Measurements from ENCODE around the gene ANO3. TPM values are rescaled to one million over a fixed set of nuclear protein-coding genes. Genes with fewer than 3 reads are reported as not detected.

The ANO3 gene
- total and polyA plus RNA-seq, 2 of the 4 experiments (the other 2 are of a cell fraction) = 0.02 to 0.18 TPM

- Histone ChIP-seq H3K9me3 (ENCODE audit: control insufficient read depth, insufficient read depth, low read length) (no peaks in the 10 kb centered on the region), H3K23ac (ENCODE audit: low read depth, low read length) (no peak overlapping the region), H2BK5ac (ENCODE audit: low read depth, low read length, poor library complexity, severe bottlenecking) (no peak overlapping the region), H3K9ac (ENCODE audit: low read depth, low read length) (no peak overlapping the region), H4K5ac (ENCODE audit: low read depth, low read length) (no peak overlapping the region), H4K8ac (ENCODE audit: low read depth in 2 of 2, low read length in 2 of 2) (no peak overlapping the region), H3K9me1 (ENCODE audit: insufficient read depth, low read length) (no peaks in the 10 kb centered on the region), H2BK15ac (ENCODE audit: low read depth, low read length) (no peak overlapping the region), H3K4me2 (ENCODE audit: low read depth, low read length) (no peak overlapping the region), H3K4me3 (ENCODE audit: insufficient read depth, low read depth, low read length) (no peak overlapping the region), H2AK9ac (replicated peaks; ENCODE audit: low read depth, low read length, poor library complexity) (no peak overlapping the region), H3K4ac (ENCODE audit: low read depth, low read length) (no peak overlapping the region), H3K56ac (ENCODE audit: extremely low read depth, insufficient read depth, low read length) (no peak overlapping the region), H2BK120ac (ENCODE audit: low read depth, low read length) (no peak overlapping the region), H2AFZ (replicated peaks; ENCODE audit: low read length, poor library complexity) (no peak overlapping the region), H3K4me1 (ENCODE audit: control insufficient read depth, insufficient read depth, low read length) (no peaks in the 10 kb centered on the region), H3K27ac (ENCODE audit: insufficient read depth, low read length) (no peak overlapping the region), H3K36me3 (ENCODE audit: control insufficient read depth, insufficient read depth, low read length) (no peaks in the 10 kb centered on the region), H4K91ac (ENCODE audit: insufficient read depth, low read depth, low read length) (no peak overlapping the region), H2BK20ac (ENCODE audit: low read depth, low read length) (no peak overlapping the region), H3K79me1 (ENCODE audit: low read depth in 1 of 2, low read length in 2 of 2) (no peaks in the 10 kb centered on the region), H2AK5ac (ENCODE audit: low read depth, low read length) (no peak overlapping the region), H3K18ac (ENCODE audit: low read depth, low read length) (no peak overlapping the region), H3K14ac (replicated peaks; ENCODE audit: low read depth, low read length) (no peak overlapping the region), H3K27me3 (ENCODE audit: control insufficient read depth, insufficient read depth, low read length) (no peaks in the 10 kb centered on the region), H4K20me1 (ENCODE audit: insufficient read depth, low read length) (no peaks in the 10 kb centered on the region)
- BruUV-seq (replicated peaks) = no TSS peak
- dilution Hi-C loops (cut with HindIII; ENCODE audit: low sequenced_read_pairs, unreplicated experiment) = no loop called here
- WGBS, 2 experiments (ENCODE audit: extremely low coverage in 2 of 2, insufficient read length in 1 of 2) = no CpG with 5 or more reads among the region's 2 CpGs
- ChIA-PET POLR2A (ENCODE audit: unreplicated experiment) (no interaction called here), CTCF (no interaction called here)
- ATAC-seq (ENCODE audit: low read depth) (no peak), DNase-seq (no peak)
- intact Hi-C loops (cut with micrococcal nuclease) = no loop called here
- in situ Hi-C loops (cut with MboI; ENCODE audit: low sequenced_read_pairs) = no loop called here
- TF ChIP-seq SMC3 (IDR thresholded peaks at IDR 0.05; ENCODE audit: low read depth, low read length) (no peak), USF2 (IDR thresholded peaks at IDR 0.05; ENCODE audit: low read depth, low read length) (no peak), POLR2A (IDR thresholded peaks at IDR 0.05; ENCODE audit: low read depth, low read length) (no peak), RAD21 (IDR thresholded peaks at IDR 0.05; ENCODE audit: low read length) (no peak), ELK1 (IDR thresholded peaks at IDR 0.05; ENCODE audit: borderline replicate concordance, low read depth, low read length) (no peak)
These were observed 139.1 kb downstream of the ANO3 start for GRCh38 chr11:26470992-26471391.
